ENCODE results near the gene THSD7B.

DNA sequence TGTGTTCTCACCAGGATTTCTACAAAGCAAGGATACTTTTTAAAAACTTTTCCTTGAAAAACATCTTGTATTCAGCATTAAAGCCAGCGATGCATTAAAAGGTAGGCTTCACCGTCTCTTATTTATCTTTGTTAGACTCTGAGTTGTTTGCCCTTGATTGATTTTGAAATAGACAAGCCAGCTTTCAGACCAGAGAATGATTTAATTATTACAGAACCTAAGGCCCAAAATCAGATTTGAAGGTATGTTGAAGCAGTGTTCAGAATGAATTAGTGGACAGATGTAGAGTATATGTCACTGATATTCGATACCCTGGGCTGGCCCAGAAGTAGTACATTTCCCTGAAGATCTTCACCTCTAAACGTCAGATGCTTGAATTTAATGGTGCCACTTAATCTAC lies 136.4 kb downstream of the THSD7B start:
- TF ChIP-seq, protein P1, sequence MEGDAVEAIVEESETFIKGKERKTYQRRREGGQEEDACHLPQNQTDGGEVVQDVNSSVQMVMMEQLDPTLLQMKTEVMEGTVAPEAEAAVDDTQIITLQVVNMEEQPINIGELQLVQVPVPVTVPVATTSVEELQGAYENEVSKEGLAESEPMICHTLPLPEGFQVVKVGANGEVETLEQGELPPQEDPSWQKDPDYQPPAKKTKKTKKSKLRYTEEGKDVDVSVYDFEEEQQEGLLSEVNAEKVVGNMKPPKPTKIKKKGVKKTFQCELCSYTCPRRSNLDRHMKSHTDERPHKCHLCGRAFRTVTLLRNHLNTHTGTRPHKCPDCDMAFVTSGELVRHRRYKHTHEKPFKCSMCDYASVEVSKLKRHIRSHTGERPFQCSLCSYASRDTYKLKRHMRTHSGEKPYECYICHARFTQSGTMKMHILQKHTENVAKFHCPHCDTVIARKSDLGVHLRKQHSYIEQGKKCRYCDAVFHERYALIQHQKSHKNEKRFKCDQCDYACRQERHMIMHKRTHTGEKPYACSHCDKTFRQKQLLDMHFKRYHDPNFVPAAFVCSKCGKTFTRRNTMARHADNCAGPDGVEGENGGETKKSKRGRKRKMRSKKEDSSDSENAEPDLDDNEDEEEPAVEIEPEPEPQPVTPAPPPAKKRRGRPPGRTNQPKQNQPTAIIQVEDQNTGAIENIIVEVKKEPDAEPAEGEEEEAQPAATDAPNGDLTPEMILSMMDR (IDR thresholded peaks at IDR 0.05): no peak
- no peak for TF ChIP-seq ZFX (IDR thresholded peaks at IDR 0.05; ENCODE audit: borderline replicate concordance)
